Uterus (tissue), 4 donors: ENCODE results near the gene CDKN1C. TPM values are rescaled to one million over a fixed set of nuclear protein-coding genes. Genes with fewer than 3 reads are reported as not detected.

Source experiments
- DNase-seq, 2 donors: peaks; one replicate each; pipeline ENCODE4 v3.0.0-alpha.2; 2019 to 2020
- H3K27ac ChIP-seq, 2 donors: fragments of 200-600 bp; sonication (generic); 1 replicate in 1 of 2; 2 replicates in 1 of 2; pipeline ENCODE4 v1.5.1; 2016 to 2018
- H3K27me3 ChIP-seq, 2 donors: fragments of 200-600 bp; sonication (generic); one replicate each; pipeline ENCODE4 v1.5.1; 2018 to 2019; ENCODE audit warnings: control low read depth in 1 of 2
- H3K36me3 ChIP-seq, 2 donors: fragments of 200-600 bp; sonication (generic); one replicate each; pipeline ENCODE4 v1.5.1; 2019; ENCODE audit warnings: control low read depth in 1 of 2
- H3K4me1 ChIP-seq, 2 donors: fragments of 200-600 bp; sonication (generic); one replicate each; pipeline ENCODE4 v1.5.1; 2018 to 2019; ENCODE audit warnings: control low read depth in 1 of 2
- H3K4me3 ChIP-seq, 2 donors: fragments of 200-600 bp; sonication (generic); 1 replicate in 1 of 2; 2 replicates in 1 of 2; pipeline ENCODE4 v1.5.1; 2018 to 2019; ENCODE audit warnings: mild to moderate bottlenecking in 1 of 2
- H3K9me3 ChIP-seq, 2 donors: fragments of 200-600 bp; sonication (generic); one replicate each; pipeline ENCODE4 v1.5.1; 2019; ENCODE audit warnings: control low read depth in 1 of 2
- CTCF ChIP-seq, 4 experiments: fragments of 200-600 bp in 2 of 4; fragments of 450-650 bp in 2 of 4; sonication (generic) in 2 of 4; IDR thresholded peaks; one replicate each; pipeline ENCODE4 v1.5.1; 2016 to 2019; ENCODE audit warnings: antibody characterized with exemption in 4 of 4, mild to moderate bottlenecking in 2 of 4, moderate library complexity in 1 of 4
- POLR2A ChIP-seq, 2 donors: fragments of 450-650 bp; IDR thresholded peaks; one replicate each; pipeline ENCODE4 v1.6.1; 2016; ENCODE audit warnings: antibody characterized with exemption in 2 of 2, mild to moderate bottlenecking in 1 of 2, moderate library complexity in 1 of 2
- intact Hi-C: fragments of 100-400 bp; cut with DNase I; formaldehyde crosslinking; loops from one replicate; pipeline ENCODE4 v1.15.1; 2023; ENCODE audit warnings: low total_unique reads
- total RNA-seq, 4 donors: library from RNA; depleted of rRNA in 3 of 4; stranded (reverse); fragments of >200 nt in 3 of 4; gene quantifications; one replicate each; pipeline versions ENCODE4 v1.1.0 to v1.2.4, GENCODE V29; 2014 to 2023
- donor health status: DM: yes; HTN: yes; CAD: no.

The CDKN1C gene
- total RNA-seq, 4 donors from 2014 or later, result 42.0 to 213 (median 71.7) TPM

- no peaks in the 10 kb centered on the region for H3K36me3 ChIP-seq
- no peak overlapping the region for H3K4me3 ChIP-seq
- no peaks in the 10 kb centered on the region for H3K27me3 ChIP-seq
- intact Hi-C loops, result no loop called here
- TF ChIP-seq CTCF (IDR thresholded peaks at IDR 0.05), result no peak
- TF ChIP-seq POLR2A (IDR thresholded peaks at IDR 0.05), result no peak
- no peak for DNase-seq
- no peak overlapping the region for H3K27ac ChIP-seq
- H3K9me3 ChIP-seq, result no peaks in the 10 kb centered on the region
- H3K4me1 ChIP-seq, result peaks cover 0 to 4% of the 10 kb centered on the region in 2 donors
Measured at GRCh38 chr11:2863276-2863618, 22.3 kb downstream of the CDKN1C start.

GRCh38 chr11:2862395-2863275, 22.9 kb downstream of the CDKN1C start:
- H3K27me3 ChIP-seq, result no peaks in the 10 kb centered on the region

GRCh38 chr11:2860636-2861035, 24.9 kb downstream of the CDKN1C start:
- Histone ChIP-seq H3K27ac (no peak overlapping the region), H3K27me3 (no peaks in the 10 kb centered on the region), H3K36me3 (no peaks in the 10 kb centered on the region), H3K9me3 (no peaks in the 10 kb centered on the region), H3K4me1 (peaks cover 0 to 4% of the 10 kb centered on the region in 2 donors), H3K4me3 (no peak overlapping the region)
- no peak for DNase-seq
- intact Hi-C loops, result no loop called here
- no peak for TF ChIP-seq POLR2A (IDR thresholded peaks at IDR 0.05)
- TF ChIP-seq CTCF (IDR thresholded peaks at IDR 0.05), result no peak

More at GRCh38 chr11:2862395-2863275, 22.9 kb downstream of the CDKN1C start:
- Histone ChIP-seq H3K4me3 (peak overlapping the region in 1 of 2 donors; percentile 31), H3K36me3 (no peaks in the 10 kb centered on the region), H3K27ac (no peak overlapping the region), H3K9me3 (no peaks in the 10 kb centered on the region), H3K4me1 (peaks cover 0 to 4% of the 10 kb centered on the region in 2 donors)
- intact Hi-C loops, result no loop called here
- no peak for DNase-seq
- no peak for TF ChIP-seq CTCF (IDR thresholded peaks at IDR 0.05)
- no peak for TF ChIP-seq POLR2A (IDR thresholded peaks at IDR 0.05)

GRCh38 chr11:2859699-2860037, 25.9 kb downstream of the CDKN1C start:
- intact Hi-C loops, result no loop called here
- Histone ChIP-seq H3K27ac (no peak overlapping the region), H3K9me3 (no peaks in the 10 kb centered on the region), H3K36me3 (no peaks in the 10 kb centered on the region), H3K4me3 (no peak overlapping the region), H3K4me1 (peaks cover 0 to 4% of the 10 kb centered on the region in 2 donors), H3K27me3 (no peaks in the 10 kb centered on the region)
- TF ChIP-seq CTCF (IDR thresholded peaks at IDR 0.05), result no peak
- TF ChIP-seq POLR2A (IDR thresholded peaks at IDR 0.05), result no peak
- no peak for DNase-seq

GRCh38 chr11:2858995-2859698, 26.4 kb downstream of the CDKN1C start:
- intact Hi-C loops, result no loop called here
- Histone ChIP-seq H3K36me3 (no peaks in the 10 kb centered on the region), H3K4me3 (no peak overlapping the region), H3K27ac (no peak overlapping the region), H3K9me3 (no peaks in the 10 kb centered on the region), H3K4me1 (peaks cover 0 to 4% of the 10 kb centered on the region in 2 donors), H3K27me3 (no peaks in the 10 kb centered on the region)
- TF ChIP-seq POLR2A (IDR thresholded peaks at IDR 0.05), result no peak
- no peak for TF ChIP-seq CTCF (IDR thresholded peaks at IDR 0.05)
- no peak for DNase-seq
